ENCODE results near the gene TRPM6.
"Not testable (repeated sequence)": the region's sequence is repeated elsewhere in the genome, so short reads cannot be mapped to it uniquely, and the experiment has no call there.

TRPM6 gene

DNA sequence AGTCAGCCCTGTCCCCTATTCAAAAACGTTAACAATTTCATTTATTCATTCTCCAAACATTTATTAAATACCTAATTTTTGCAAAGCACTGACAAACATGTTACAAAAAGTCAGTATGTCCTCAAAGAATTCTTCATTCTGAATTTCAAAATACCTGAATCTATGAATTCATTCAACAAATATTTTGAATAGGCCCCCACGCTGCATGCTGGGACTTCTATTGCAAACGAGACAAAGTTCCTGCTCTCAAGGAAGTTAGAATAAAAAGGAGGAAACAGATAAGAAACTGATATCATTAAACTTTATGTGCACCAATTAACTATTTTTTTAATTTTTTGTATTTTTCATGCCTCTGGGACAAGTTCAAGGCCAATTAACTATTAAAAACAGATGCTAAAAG lies 26.6 kb downstream of the TRPM6 start:
- no peak overlapping the region for H3K4me3 ChIP-seq (ENCODE audit: low read depth, low read length)
- no peak for DNase-seq (ENCODE audit: low read depth)

- H3K4me3 ChIP-seq (ENCODE audit: low read depth, low read length); DNase-seq (ENCODE audit: low read depth): not testable (repeated sequence)
Observed at GRCh38 chr9:74860247-74860646, 27.5 kb downstream of the TRPM6 start.

DNA sequence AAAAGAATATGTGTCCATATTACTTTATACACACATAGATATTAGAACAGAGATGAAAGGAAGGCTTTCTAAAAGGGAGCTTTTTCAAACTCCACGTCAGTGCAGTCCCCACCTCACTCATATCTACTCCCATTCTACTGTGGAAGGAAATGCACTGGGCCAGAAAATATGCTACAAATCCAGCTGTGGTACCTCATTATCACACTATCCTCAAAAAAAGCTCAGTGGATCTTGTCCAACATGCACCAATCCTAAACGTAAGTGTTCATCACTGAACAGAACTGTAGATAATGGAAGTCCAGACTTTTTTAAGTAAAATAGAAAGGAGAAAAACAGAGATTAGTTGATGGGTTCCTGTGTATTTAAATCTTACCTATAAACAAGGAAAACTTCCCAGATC lies 27.9 kb downstream of the TRPM6 start:
- no peak overlapping the region for H3K4me3 ChIP-seq (ENCODE audit: low read depth, low read length)
- DNase-seq (ENCODE audit: low read depth), result no peak

DNA sequence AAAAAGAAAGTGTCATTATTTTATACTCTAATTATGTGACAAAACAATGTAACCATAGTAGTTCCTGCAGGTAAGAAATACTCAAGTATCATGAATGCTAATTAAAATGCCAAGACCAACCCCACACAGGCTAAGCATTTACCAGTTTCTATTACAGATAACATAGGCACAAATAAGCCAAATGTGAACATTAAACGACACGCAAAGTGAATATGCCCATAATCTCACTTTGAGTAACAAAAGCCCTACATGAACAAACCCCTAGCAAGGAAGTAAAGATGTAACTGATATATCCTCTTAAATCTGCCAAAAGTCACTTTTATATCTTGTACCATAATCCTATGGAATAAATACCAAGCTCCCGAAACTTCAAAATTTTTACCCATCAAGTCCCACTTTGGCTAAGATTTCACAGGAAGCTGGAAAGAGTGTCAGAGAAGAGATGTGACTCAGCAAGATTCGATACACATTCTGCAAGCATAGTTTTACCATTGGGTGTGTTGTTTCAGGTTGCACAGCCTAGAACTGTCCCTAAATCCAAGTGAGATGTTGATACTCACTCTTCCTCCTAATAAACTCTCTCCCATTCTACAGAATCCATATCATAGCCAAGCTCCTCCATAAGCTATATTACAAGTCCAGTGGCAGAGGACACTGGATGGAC lies 28.8 kb downstream of the TRPM6 start:
- no peak overlapping the region for H3K4me3 ChIP-seq (ENCODE audit: low read depth, low read length)
- DNase-seq (ENCODE audit: low read depth), result no peak

DNA sequence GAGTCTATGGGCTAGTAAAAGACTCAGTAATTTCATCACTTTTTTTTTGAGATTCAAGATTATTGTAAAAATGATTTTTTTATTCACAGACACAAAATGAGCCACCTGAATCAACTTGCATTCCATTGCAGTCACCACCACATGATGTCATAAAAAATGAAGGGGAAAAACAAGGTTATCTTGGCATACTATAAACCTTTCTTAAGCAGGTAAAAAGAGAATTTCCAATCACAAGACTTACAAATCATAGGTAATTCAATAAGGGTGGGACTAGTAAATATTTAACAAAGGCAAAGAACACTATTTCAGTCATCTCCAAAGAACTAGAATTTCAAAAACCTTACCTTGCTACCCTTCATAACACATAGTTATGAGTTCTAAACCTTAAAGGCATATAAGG lies 30.7 kb downstream of the TRPM6 start:
- no peak for DNase-seq (ENCODE audit: low read depth)
- H3K4me3 ChIP-seq (ENCODE audit: low read depth, low read length), result no peak overlapping the region

GRCh38 chr9:74855072-74855471 lies 32.6 kb downstream of the TRPM6 start:
- H3K4me3 ChIP-seq (ENCODE audit: low read depth, low read length), result no peak overlapping the region
- DNase-seq (ENCODE audit: low read depth), result no peak

DNA sequence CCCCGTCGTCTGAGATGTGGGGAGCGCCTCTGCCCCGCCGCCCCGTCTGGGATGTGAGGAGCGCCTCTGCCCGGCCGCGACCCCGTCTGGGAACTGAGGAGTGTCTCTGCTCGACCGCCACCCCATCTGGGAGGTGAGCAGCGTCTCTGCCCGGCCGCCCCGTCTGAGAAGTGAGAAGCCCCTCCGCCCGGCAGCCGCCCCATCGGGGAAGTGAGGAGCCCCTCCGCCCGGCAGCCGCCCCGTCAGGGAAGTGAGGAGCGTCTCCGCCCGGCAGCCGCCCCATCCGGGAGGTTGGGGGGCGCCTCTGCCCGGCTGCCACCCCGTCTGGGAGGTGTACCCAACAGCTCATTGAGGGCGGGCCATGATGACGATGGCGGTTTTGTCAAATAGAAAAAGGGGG lies 34.7 kb downstream of the TRPM6 start:
- not testable (repeated sequence) for DNase-seq (ENCODE audit: low read depth); H3K4me3 ChIP-seq (ENCODE audit: low read depth, low read length)

- H3K4me3 ChIP-seq (ENCODE audit: low read depth, low read length), result no peak overlapping the region
- DNase-seq (ENCODE audit: low read depth), result no peak
Observed at GRCh38 chr9:74848153-74848525, 39.6 kb downstream of the TRPM6 start.

- DNase-seq (ENCODE audit: low read depth), result no peak
- H3K4me3 ChIP-seq (ENCODE audit: low read depth, low read length), result no peak overlapping the region
Observed at GRCh38 chr9:74847478-74848152, 40.1 kb downstream of the TRPM6 start.

DNA sequence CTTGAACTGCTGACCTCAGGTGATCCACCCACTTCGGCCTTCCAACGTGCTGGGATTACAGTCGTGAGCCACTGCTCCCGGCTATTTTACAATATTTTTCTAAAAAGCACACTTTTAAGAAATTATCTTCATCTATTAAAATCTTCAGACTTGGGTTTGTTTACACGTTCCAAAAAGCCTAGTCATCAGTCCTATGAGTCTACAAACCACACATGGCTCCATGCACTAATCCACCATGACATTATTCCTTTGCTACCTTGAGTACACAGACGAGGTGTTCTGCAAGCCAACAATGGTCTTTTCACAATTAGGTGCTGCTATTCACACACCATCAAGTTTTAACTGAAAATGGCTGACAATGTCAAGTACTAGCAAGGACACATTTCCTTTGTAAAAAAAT lies 41.0 kb downstream of the TRPM6 start:
- H3K4me3 ChIP-seq (ENCODE audit: low read depth, low read length), result no peak overlapping the region
- DNase-seq (ENCODE audit: low read depth), result no peak

- H3K4me3 ChIP-seq (ENCODE audit: low read depth, low read length), result no peak overlapping the region
- no peak for DNase-seq (ENCODE audit: low read depth)
Observed at GRCh38 chr9:74838351-74838750, 49.4 kb downstream of the TRPM6 start.

DNA sequence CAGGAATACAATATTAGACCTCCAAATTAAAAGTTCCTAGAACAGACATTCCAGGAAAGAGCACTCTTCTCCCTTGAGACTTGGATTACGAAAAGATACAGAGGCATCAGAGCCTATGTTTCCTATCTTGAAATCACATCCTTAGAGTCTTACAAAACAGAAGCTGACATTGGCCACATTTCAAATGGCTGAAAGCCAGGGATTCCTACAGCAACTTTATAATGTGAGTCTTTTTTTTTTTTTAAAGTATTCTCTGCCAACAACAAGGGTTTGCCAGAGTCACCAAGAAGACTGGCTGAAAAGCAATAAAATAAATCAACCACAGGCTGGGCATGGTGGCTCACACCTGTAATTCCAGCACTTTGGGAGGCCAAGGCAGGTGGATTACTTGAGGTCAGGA lies 63.1 kb downstream of the TRPM6 start:
- H3K4me3 ChIP-seq (ENCODE audit: low read depth, low read length), result no peak overlapping the region
- DNase-seq (ENCODE audit: low read depth), result peak; percentile 91

DNA sequence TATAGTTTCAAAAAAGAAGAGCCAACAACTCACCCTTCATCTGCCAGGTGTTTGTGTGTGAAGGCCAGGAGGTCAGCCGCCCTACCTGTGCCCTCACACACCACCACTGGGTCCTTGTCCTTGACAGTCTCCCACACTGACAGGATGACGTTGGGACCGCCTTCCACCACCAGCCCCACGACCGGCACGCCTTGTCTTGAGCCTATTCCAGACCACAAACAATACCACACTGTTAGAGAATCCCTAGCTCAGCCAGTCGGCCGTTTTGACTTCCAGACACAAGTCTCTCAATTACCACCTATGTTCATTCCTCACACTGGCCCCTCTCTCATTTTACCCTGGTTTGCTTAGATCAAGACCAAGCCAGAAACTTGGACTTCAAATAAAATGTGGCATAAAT lies 66.1 kb downstream of the TRPM6 start:
- H3K4me3 ChIP-seq (ENCODE audit: low read depth, low read length), result no peak overlapping the region
- no peak for DNase-seq (ENCODE audit: low read depth)

- no peak overlapping the region for H3K4me3 ChIP-seq (ENCODE audit: low read depth, low read length)
- no peak for DNase-seq (ENCODE audit: low read depth)
Observed at GRCh38 chr9:74817816-74818215, 69.9 kb downstream of the TRPM6 start.

- H3K4me3 ChIP-seq (ENCODE audit: low read depth, low read length), result no peak overlapping the region
- no peak for DNase-seq (ENCODE audit: low read depth)
Observed at GRCh38 chr9:74817281-74817810, 70.4 kb downstream of the TRPM6 start.

DNA sequence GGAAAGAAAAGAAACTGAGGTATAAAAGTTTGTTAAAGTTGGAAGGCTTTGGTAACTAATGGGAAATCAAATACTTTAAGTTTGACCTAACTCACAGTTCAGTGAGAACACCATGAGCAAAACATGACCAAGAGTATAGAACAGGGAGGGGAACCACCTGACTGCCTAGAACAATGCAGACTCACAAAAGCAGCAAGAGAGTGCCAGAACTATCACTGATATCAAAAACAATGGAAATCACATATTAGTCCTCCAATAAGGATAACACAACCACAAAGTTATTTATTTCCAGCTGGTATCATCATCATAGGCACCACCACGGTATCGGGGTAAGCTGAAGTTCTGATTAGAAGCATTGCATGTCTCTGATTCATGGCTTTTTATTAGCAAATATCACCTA lies 77.5 kb downstream of the TRPM6 start:
- no peak for DNase-seq (ENCODE audit: low read depth)

DNA sequence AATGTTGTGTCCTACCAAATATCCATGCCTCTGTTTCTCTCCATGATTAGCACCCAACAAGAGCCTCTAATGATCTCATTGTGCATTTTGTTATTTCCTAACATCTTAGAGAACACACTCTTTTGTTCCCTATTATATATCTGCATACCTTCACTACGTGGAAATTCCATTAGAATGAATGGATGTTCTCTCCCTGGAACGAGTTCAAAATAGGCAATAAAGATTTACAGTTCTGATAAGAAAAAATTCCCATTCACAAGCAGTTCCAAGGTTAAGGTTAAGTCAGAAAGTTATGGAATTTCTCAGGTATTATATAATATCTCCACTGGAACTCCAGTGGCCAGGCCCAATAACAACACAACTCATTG lies 83.7 kb downstream of the TRPM6 start:
- DNase-seq (ENCODE audit: low read depth), result no peak
- H3K4me3 ChIP-seq (ENCODE audit: low read depth, low read length), result no peak overlapping the region

More for the DNA sequence above, 77.5 kb downstream of the TRPM6 start:
- no peak overlapping the region for H3K4me3 ChIP-seq (ENCODE audit: low read depth, low read length)

DNA sequence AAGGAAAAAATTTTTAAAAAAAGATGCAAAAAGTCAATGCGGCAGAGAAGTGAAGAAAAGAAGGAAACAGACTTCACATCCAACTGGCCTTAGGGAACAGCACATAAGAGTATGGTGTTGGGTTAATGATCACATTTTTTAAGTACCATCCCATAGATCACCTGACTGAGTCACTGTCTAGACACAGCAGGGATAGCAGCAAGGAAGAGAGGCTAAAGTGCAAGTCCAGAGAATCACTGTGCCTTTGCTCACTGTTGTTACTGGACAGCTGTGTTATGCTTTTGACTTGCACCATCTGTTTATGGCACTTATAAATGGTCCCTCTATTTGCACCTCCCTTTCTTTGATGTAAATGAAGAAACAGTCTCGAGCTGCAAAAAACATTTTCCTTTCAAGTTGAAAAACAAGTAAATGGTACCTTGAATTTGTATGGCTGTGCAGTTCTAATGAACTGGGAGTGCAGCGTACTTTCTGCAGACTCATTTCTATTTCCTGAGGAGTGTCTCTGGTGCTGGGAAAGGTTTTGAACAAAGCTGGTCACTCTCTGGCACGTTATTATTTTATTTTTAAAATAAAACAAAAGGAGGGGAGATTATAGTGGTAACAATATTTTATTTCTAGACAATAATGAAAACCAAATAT lies 84.2 kb downstream of the TRPM6 start:
- DNase-seq (ENCODE audit: low read depth), result no peak
- no peak overlapping the region for H3K4me3 ChIP-seq (ENCODE audit: low read depth, low read length)

DNA sequence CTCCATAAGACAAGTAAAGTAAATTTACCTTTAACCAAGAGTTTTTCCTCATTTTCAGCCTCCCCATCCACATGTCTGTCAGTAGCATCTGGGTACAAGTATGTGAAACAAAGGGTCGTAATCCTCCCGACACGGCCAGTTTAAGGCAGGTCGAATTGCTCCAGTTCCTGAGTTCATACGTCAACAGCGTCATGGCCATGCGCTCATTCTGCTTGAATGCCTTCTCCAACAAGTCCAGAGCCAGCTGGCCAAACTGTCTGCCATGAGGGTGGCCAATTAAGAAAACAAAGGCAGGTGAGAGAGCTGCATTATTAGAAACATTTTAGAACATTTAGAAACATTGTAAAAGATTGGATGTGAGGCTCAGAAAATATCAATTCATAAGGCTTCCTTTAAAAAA lies 87.5 kb downstream of the TRPM6 start:
- H3K4me3 ChIP-seq (ENCODE audit: low read depth, low read length), result no peak overlapping the region
- no peak for DNase-seq (ENCODE audit: low read depth)

DNA sequence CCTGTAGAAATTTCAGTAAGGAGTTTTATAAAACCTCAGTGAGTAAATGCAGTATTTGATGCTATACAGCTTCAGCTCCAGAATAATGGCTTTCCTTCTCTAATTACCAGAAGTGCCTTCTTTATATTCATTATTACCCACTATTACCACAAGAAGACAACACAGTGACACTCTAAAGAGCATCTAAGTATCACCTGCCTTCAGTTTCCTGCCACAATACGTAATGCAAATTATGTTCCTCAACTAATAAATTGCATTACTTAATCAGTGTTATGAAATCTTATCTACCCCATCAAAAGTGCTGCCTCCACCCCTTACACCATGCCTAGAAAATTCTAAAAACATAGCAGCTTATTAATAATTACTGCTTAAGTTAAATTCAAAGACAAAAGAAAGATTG lies 91.9 kb downstream of the TRPM6 start:
- H3K4me3 ChIP-seq (ENCODE audit: low read depth, low read length), result no peak overlapping the region
- DNase-seq (ENCODE audit: low read depth), result no peak

DNA sequence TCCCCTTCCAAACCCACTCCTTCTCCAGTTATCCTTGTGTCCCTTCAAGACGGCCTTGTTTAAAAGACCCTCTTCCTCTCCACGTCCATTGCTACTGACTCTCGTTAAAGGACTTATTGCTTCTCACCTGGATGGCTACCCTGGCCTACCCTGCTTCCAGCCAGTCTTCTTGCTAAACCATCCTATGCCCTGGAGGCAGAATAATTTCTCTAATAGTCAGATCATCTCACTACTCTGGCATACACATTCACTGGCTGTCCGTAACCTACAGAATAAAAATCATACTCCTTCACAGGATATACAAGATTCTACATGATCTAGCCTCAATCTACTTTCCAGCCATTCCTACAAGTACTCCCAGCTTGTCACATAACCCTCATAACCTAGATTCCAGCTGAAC lies 92.6 kb downstream of the TRPM6 start:
- DNase-seq (ENCODE audit: low read depth), result no peak
- H3K4me3 ChIP-seq (ENCODE audit: low read depth, low read length), result no peak overlapping the region
